HG03280 (cell line): Measurements from ENCODE around the gene LRP1.

Source experiments
- ATAC-seq: cut with Tn5 transposase; IDR thresholded peaks from one replicate; pipeline ENCODE4 v1.9.1; 2021; ENCODE audit warnings: mild to moderate bottlenecking, moderate library complexity; ENCODE audit not compliant: unreplicated experiment

LRP1 gene

GRCh38 chr12:57207731-57208630, 79.7 kb downstream of the LRP1 start:
- no peak for ATAC-seq

- ATAC-seq = no peak
Observed at GRCh38 chr12:57208631-57209282, 80.5 kb downstream of the LRP1 start.

GRCh38 chr12:57209916-57210315, 81.6 kb downstream of the LRP1 start:
- no peak for ATAC-seq

- no peak for ATAC-seq
Observed at GRCh38 chr12:57210461-57210860, 82.2 kb downstream of the LRP1 start.

GRCh38 chr12:57210926-57211692, 82.8 kb downstream of the LRP1 start:
- no peak for ATAC-seq

- no peak for ATAC-seq
Observed at GRCh38 chr12:57211791-57212700, 83.8 kb downstream of the LRP1 start.

- ATAC-seq = no peak
Observed at GRCh38 chr12:57212701-57213057, 84.4 kb downstream of the LRP1 start.

- no peak for ATAC-seq
Observed at GRCh38 chr12:57213058-57213715, 84.9 kb downstream of the LRP1 start.

- ATAC-seq = no peak
Observed at GRCh38 chr12:57213763-57214397, 85.6 kb downstream of the LRP1 start.

- no peak for ATAC-seq
Observed at GRCh38 chr12:57214398-57214781, 86.1 kb downstream of the LRP1 start.

- ATAC-seq = no peak
Observed at GRCh38 chr12:57215065-57215464, 86.8 kb downstream of the LRP1 start.

GRCh38 chr12:57215668-57216013, 87.4 kb downstream of the LRP1 start:
- no peak for ATAC-seq

GRCh38 chr12:57216014-57216911, 88.0 kb downstream of the LRP1 start, which contains the start of gene NXPH4:
Gene NXPH4 (plus strand): TSS chr12:57216794. CDS start chr12:57216970, 176 bp downstream.
- no peak for ATAC-seq

GRCh38 chr12:57216921-57217879, 88.9 kb downstream of the LRP1 start:
- ATAC-seq = no peak

GRCh38 chr12:57218030-57218853, 90.0 kb downstream of the LRP1 start:
- no peak for ATAC-seq

GRCh38 chr12:57219205-57219992, 91.1 kb downstream of the LRP1 start:
- ATAC-seq = no peak
